Smooth muscle cell of the coronary artery (primary cell): ENCODE data around the gene PLEKHG5. TPM values are rescaled to one million over a fixed set of nuclear protein-coding genes. Genes with fewer than 3 reads are reported as not detected.

Source experiments
- total RNA-seq: library from RNA; depleted of rRNA; stranded (reverse); fragments of >200 nt; gene quantifications from 2 replicates; pipeline ENCODE4 v1.2.3, GENCODE V29; 2014; ENCODE audit warnings: low replicate concordance

Gene PLEKHG5
- total RNA-seq: 7.0 and 36.6 TPM in 2 replicates

GRCh38 chr1:6491480-6491962 is at the start of gene PLEKHG5:
Gene PLEKHG5, minus strand, starts transcription at chr1:6491667. Its CDS starts 14,096 bp downstream, at chr1:6477571.

GRCh38 chr1:6466023-6466422 is 25.4 kb downstream of the PLEKHG5 start, which contains the start of gene TNFRSF25:
Gene TNFRSF25, minus strand, starts transcription at chr1:6466173. Its CDS starts 66 bp downstream, at chr1:6466107.

GRCh38 chr1:6424619-6425593 is 66.6 kb downstream of the PLEKHG5 start, which contains the start of gene ESPN:
Gene ESPN, plus strand, starts transcription at chr1:6424776. Its CDS starts 180 bp downstream, at chr1:6424956.

GRCh38 chr1:6419804-6420453 is 71.5 kb downstream of the PLEKHG5 start, which contains the start of gene HES2:
Gene HES2, minus strand, starts transcription at chr1:6419919. Its CDS starts 99 bp downstream, at chr1:6419820.

Other genes starting within 250 kb of the PLEKHG5 start
- not detected in 2 replicates for gene HES3, start 247.5 kb downstream of the PLEKHG5 start, total RNA-seq
- 2.3 and 17.2 TPM in 2 replicates for gene GPR153, start 230.6 kb downstream of the PLEKHG5 start, total RNA-seq
- gene ACOT7, start 97.9 kb downstream of the PLEKHG5 start, total RNA-seq: 20.0 and 77.3 TPM in 2 replicates
- gene HES2, start 71.7 kb downstream of the PLEKHG5 start, total RNA-seq: 0.12 and 4.1 TPM in 2 replicates
- under 0.01 TPM in 1 of 2 replicates, not detected in the other for gene ESPN, start 66.9 kb downstream of the PLEKHG5 start, total RNA-seq
- 2.6 and 9.4 TPM in 2 replicates for gene TNFRSF25, start 25.5 kb downstream of the PLEKHG5 start, total RNA-seq
- gene NOL9, start 62.8 kb upstream of the PLEKHG5 start, total RNA-seq: 11.7 and 13.5 TPM in 2 replicates
- 0.12 and 0.15 TPM in 2 replicates for gene TAS1R1, start 63.6 kb upstream of the PLEKHG5 start, total RNA-seq
- 15.2 and 16.1 TPM in 2 replicates for gene ZBTB48, start 88.3 kb upstream of the PLEKHG5 start, total RNA-seq
- 21.9 and 65.6 TPM in 2 replicates for gene KLHL21, start 111.2 kb upstream of the PLEKHG5 start, total RNA-seq
- 7.4 and 10.3 TPM in 2 replicates for gene PHF13, start 122.1 kb upstream of the PLEKHG5 start, total RNA-seq
- 17.1 and 18.1 TPM in 2 replicates for gene THAP3, start 133.2 kb upstream of the PLEKHG5 start, total RNA-seq
- 42.0 and 44.5 TPM in 2 replicates for gene DNAJC11, start 210.1 kb upstream of the PLEKHG5 start, total RNA-seq